ENCODE data around the gene IGF2R.
"Not testable (repeated sequence)": the region's sequence is repeated elsewhere in the genome, so short reads cannot be mapped to it uniquely, and the experiment has no call there.

Gene IGF2R

DNA sequence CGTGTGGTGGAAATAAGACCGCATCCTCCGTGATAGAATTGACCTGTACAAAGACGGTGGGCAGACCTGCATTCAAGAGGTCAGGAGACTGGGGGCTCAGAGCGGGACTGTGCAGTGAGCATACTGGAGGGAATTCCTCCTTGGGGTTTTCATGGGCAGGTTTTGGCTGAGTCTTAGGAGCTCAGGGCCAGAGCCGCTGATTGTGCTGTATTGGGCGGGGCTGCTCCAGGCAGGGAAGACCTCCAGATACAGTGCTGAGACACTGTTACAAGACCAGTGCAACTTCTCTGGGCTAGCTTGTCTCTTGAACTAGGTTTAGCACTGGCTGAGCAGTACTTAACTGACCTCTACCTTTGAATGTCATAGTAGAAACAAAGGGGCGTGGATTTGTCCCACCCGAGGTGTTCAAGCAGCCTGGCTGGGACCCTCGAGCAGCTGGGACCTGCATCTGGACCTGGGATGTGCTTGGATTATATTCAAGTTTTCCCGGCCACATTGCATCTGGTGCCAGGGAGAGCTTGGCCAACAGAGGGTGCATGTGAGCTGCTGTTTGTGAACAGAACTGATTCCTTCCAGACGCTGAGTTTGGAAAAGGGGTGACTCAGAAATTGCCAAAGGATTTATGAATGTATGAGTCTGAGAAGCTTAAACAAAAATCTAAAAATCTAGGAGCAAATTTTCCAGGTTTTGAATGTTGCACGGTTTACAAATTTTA lies 119.3 kb downstream of the IGF2R start:
- DNase-seq: no peak
- peaks cover 87% of the 10 kb centered on the region for H3K36me3 ChIP-seq (ENCODE audit: control insufficient read depth, insufficient read depth, low read length)
- no peaks in the 10 kb centered on the region for H3K9me3 ChIP-seq (ENCODE audit: control insufficient read depth, low read length)
- H3K27ac ChIP-seq (ENCODE audit: insufficient read depth, low read length, poor library complexity, severe bottlenecking): no peak overlapping the region
- H3K4me1 ChIP-seq (ENCODE audit: control insufficient read depth, insufficient read depth, low read length, poor library complexity, severe bottlenecking): no peaks in the 10 kb centered on the region
- H3K27me3 ChIP-seq (replicated peaks; ENCODE audit: control insufficient read depth, insufficient read depth, low read length, poor library complexity, severe bottlenecking): no peaks in the 10 kb centered on the region
- no peak overlapping the region for H3K4me3 ChIP-seq (ENCODE audit: insufficient read depth, low read depth, low read length, poor library complexity, severe bottlenecking)

DNA sequence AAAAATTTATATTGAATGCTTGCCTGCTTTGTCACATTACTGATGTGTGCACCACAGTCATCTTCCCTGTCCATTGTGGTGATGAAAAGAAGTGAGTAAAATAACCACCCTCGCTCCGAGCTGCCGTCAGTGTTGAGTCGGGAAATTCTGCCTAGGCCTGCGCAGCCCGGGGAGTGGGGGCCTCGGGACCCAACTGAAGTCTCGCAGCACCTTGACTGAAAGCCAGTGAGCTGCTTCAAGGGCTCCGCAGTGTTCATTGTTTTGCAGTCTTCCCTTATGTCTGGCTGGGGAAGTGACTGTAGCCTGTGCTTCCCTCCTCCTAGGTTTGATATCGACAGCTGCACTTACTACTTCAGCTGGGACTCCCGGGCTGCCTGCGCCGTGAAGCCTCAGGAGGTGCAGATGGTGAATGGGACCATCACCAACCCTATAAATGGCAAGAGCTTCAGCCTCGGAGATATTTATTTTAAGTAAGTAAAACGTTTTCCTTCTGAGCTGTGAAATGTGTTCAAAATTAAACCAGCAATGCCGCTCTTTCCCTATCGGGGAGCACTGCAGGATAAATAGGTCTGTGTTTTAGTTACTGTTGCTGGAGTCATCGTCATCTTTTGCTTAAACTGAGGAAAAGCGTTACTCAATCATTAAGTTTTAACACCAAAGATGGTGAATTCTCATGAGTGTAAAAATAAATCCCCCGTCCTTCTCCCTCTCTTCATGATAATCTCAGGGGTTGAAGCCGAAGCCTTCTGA lies 120.1 kb downstream of the IGF2R start:
- Histone ChIP-seq H3K4me3 (ENCODE audit: insufficient read depth, low read depth, low read length, poor library complexity, severe bottlenecking) (no peak overlapping the region), H3K27ac (ENCODE audit: insufficient read depth, low read length, poor library complexity, severe bottlenecking) (no peak overlapping the region), H3K4me1 (ENCODE audit: control insufficient read depth, insufficient read depth, low read length, poor library complexity, severe bottlenecking) (no peaks in the 10 kb centered on the region), H3K36me3 (ENCODE audit: control insufficient read depth, insufficient read depth, low read length) (peaks cover 91% of the 10 kb centered on the region), H3K27me3 (replicated peaks; ENCODE audit: control insufficient read depth, insufficient read depth, low read length, poor library complexity, severe bottlenecking) (no peaks in the 10 kb centered on the region), H3K9me3 (ENCODE audit: control insufficient read depth, low read length) (no peaks in the 10 kb centered on the region)
- DNase-seq: no peak

DNA sequence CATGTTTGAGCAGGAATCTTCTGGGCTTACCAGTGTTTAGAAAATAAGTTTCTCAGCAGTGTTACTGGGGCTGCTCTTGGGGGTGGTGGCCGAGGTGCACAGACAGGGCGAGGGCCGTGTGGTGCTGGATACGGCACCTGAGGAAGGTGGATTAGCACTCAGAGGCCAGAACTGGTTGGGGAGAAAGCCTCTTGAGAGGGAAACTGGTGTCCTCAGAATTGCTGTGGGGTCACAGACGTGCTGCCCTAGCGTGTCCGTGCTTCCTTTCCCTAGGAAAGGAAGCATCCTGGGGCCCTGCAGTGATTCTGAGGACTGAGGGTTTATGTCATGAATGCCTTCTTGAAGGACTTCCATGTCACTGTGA lies 120.6 kb downstream of the IGF2R start:
- H3K4me3 ChIP-seq (ENCODE audit: insufficient read depth, low read depth, low read length, poor library complexity, severe bottlenecking): no peak overlapping the region
- no peak overlapping the region for H3K27ac ChIP-seq (ENCODE audit: insufficient read depth, low read length, poor library complexity, severe bottlenecking)
- H3K9me3 ChIP-seq (ENCODE audit: control insufficient read depth, low read length): no peaks in the 10 kb centered on the region
- H3K4me1 ChIP-seq (ENCODE audit: control insufficient read depth, insufficient read depth, low read length, poor library complexity, severe bottlenecking): no peaks in the 10 kb centered on the region
- H3K27me3 ChIP-seq (replicated peaks; ENCODE audit: control insufficient read depth, insufficient read depth, low read length, poor library complexity, severe bottlenecking): no peaks in the 10 kb centered on the region
- H3K36me3 ChIP-seq (ENCODE audit: control insufficient read depth, insufficient read depth, low read length): peaks cover 89% of the 10 kb centered on the region
- DNase-seq: no peak

DNA sequence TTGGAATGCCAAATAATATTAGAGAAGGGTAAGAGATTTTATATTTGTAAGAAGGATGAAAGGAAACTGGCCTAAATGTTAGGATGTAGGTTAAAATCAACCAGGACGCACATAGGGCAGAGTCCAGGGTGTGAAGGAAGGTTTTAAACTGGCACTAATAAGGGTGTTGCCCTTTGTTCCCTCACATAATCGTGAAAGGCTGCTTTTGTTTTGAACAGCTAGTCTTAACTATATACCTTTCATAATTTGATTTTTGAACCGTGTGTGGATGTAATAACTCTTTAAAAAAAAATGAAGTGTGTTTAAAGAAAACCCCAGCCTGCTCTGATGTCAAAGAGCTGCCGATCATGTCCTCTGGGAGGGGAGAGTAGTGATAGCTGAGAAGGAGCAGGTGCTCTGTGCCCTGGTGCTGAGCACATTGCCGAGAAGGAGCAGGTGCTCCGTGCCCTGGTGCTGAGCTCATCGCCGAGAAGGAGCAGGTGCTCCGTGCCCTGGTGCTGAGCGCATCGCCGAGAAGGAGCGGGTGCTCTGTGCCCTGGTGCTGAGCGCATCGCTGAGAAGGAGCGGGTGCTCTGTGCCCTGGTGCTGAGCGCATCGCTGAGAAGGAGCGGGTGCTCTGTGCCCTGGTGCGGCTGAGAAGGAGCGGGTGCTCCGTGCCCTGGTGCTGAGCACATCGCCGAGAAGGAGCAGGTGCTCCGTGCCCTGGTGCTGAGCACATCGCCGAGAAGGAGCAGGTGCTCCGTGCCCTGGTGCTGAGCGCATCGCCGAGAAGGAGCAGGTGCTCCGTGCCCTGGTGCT lies 121.8 kb downstream of the IGF2R start:
- not testable (repeated sequence) for H3K4me3 ChIP-seq (ENCODE audit: insufficient read depth, low read depth, low read length, poor library complexity, severe bottlenecking); H3K4me1 ChIP-seq (ENCODE audit: control insufficient read depth, insufficient read depth, low read length, poor library complexity, severe bottlenecking); H3K27me3 ChIP-seq (replicated peaks; ENCODE audit: control insufficient read depth, insufficient read depth, low read length, poor library complexity, severe bottlenecking); H3K9me3 ChIP-seq (ENCODE audit: control insufficient read depth, low read length); DNase-seq; H3K27ac ChIP-seq (ENCODE audit: insufficient read depth, low read length, poor library complexity, severe bottlenecking)
- peaks cover 84% of the 10 kb centered on the region for H3K36me3 ChIP-seq (ENCODE audit: control insufficient read depth, insufficient read depth, low read length)

DNA sequence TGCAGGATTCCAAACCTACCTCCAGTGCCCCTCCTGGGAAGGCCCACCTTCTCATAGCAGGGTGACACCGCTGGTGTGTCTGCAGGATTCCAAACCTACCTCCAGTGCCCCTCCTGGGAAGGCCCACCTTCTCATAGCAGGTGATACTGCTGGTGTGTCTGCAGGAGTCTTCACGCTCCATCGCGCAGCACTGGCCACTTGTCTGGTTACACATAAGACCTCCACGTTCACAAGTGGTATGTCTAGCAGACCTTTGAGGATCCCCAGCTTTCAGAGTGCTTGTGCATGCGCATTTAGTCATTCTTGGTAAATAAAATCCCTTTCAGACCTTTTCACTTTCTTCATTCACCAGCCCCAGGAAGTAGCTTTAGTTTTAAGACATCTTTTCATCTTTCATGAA lies 123.3 kb downstream of the IGF2R start:
- H3K4me3 ChIP-seq (ENCODE audit: insufficient read depth, low read depth, low read length, poor library complexity, severe bottlenecking); DNase-seq: not testable (repeated sequence)
- peaks cover 82% of the 10 kb centered on the region for H3K36me3 ChIP-seq (ENCODE audit: control insufficient read depth, insufficient read depth, low read length)

GRCh38 chr6:160092602-160093001 lies 123.7 kb downstream of the IGF2R start:
- H3K4me1 ChIP-seq (ENCODE audit: control insufficient read depth, insufficient read depth, low read length, poor library complexity, severe bottlenecking): no peaks in the 10 kb centered on the region
- H3K9me3 ChIP-seq (ENCODE audit: control insufficient read depth, low read length): no peaks in the 10 kb centered on the region
- no peaks in the 10 kb centered on the region for H3K27me3 ChIP-seq (replicated peaks; ENCODE audit: control insufficient read depth, insufficient read depth, low read length, poor library complexity, severe bottlenecking)
- no peak for DNase-seq
- H3K4me3 ChIP-seq (ENCODE audit: insufficient read depth, low read depth, low read length, poor library complexity, severe bottlenecking): no peak overlapping the region
- no peak overlapping the region for H3K27ac ChIP-seq (ENCODE audit: insufficient read depth, low read length, poor library complexity, severe bottlenecking)
- peaks cover 81% of the 10 kb centered on the region for H3K36me3 ChIP-seq (ENCODE audit: control insufficient read depth, insufficient read depth, low read length)

More for the DNA sequence above, 123.3 kb downstream of the IGF2R start:
- not testable (repeated sequence) for H3K4me1 ChIP-seq (ENCODE audit: control insufficient read depth, insufficient read depth, low read length, poor library complexity, severe bottlenecking); H3K9me3 ChIP-seq (ENCODE audit: control insufficient read depth, low read length); H3K27ac ChIP-seq (ENCODE audit: insufficient read depth, low read length, poor library complexity, severe bottlenecking); H3K27me3 ChIP-seq (replicated peaks; ENCODE audit: control insufficient read depth, insufficient read depth, low read length, poor library complexity, severe bottlenecking)

GRCh38 chr6:160093061-160093460 lies 124.2 kb downstream of the IGF2R start:
- Histone ChIP-seq H3K9me3 (ENCODE audit: control insufficient read depth, low read length) (no peaks in the 10 kb centered on the region), H3K4me3 (ENCODE audit: insufficient read depth, low read depth, low read length, poor library complexity, severe bottlenecking) (no peak overlapping the region), H3K27ac (ENCODE audit: insufficient read depth, low read length, poor library complexity, severe bottlenecking) (no peak overlapping the region), H3K27me3 (replicated peaks; ENCODE audit: control insufficient read depth, insufficient read depth, low read length, poor library complexity, severe bottlenecking) (no peaks in the 10 kb centered on the region), H3K36me3 (ENCODE audit: control insufficient read depth, insufficient read depth, low read length) (peaks cover 80% of the 10 kb centered on the region), H3K4me1 (ENCODE audit: control insufficient read depth, insufficient read depth, low read length, poor library complexity, severe bottlenecking) (no peaks in the 10 kb centered on the region)
- DNase-seq: no peak

DNA sequence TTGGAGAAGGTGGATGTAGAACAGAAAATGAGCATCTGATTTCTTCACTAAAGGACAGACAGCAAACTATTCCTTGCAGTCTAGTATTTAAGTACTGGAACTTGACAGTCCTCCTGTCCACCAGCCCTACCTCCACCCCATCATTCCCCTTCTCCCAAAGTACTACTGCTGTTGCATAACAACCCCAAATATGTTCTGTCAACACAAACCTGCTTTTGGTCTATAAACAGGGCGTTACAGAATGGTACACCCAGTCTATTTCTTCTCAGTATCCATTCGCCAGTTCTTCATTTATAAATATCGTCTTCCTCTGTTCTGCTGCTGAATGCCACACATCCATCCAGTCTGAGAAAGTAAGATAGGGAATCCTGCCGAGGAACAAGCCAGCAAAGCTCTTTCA lies 125.1 kb downstream of the IGF2R start:
- Histone ChIP-seq H3K4me3 (ENCODE audit: insufficient read depth, low read depth, low read length, poor library complexity, severe bottlenecking) (no peak overlapping the region), H3K27me3 (replicated peaks; ENCODE audit: control insufficient read depth, insufficient read depth, low read length, poor library complexity, severe bottlenecking) (no peaks in the 10 kb centered on the region), H3K36me3 (ENCODE audit: control insufficient read depth, insufficient read depth, low read length) (peaks cover 71% of the 10 kb centered on the region), H3K4me1 (ENCODE audit: control insufficient read depth, insufficient read depth, low read length, poor library complexity, severe bottlenecking) (no peaks in the 10 kb centered on the region), H3K9me3 (ENCODE audit: control insufficient read depth, low read length) (no peaks in the 10 kb centered on the region), H3K27ac (ENCODE audit: insufficient read depth, low read length, poor library complexity, severe bottlenecking) (no peak overlapping the region)
- no peak for DNase-seq

GRCh38 chr6:160095146-160095845 lies 126.4 kb downstream of the IGF2R start:
- H3K27me3 ChIP-seq (replicated peaks; ENCODE audit: control insufficient read depth, insufficient read depth, low read length, poor library complexity, severe bottlenecking): no peaks in the 10 kb centered on the region
- H3K4me1 ChIP-seq (ENCODE audit: control insufficient read depth, insufficient read depth, low read length, poor library complexity, severe bottlenecking): no peaks in the 10 kb centered on the region
- no peaks in the 10 kb centered on the region for H3K9me3 ChIP-seq (ENCODE audit: control insufficient read depth, low read length)
- H3K36me3 ChIP-seq (ENCODE audit: control insufficient read depth, insufficient read depth, low read length): peaks cover 58% of the 10 kb centered on the region
- no peak overlapping the region for H3K27ac ChIP-seq (ENCODE audit: insufficient read depth, low read length, poor library complexity, severe bottlenecking)
- no peak overlapping the region for H3K4me3 ChIP-seq (ENCODE audit: insufficient read depth, low read depth, low read length, poor library complexity, severe bottlenecking)
- no peak for DNase-seq
